ENCODE measurements around the gene CACNB2.

Gene CACNB2

DNA sequence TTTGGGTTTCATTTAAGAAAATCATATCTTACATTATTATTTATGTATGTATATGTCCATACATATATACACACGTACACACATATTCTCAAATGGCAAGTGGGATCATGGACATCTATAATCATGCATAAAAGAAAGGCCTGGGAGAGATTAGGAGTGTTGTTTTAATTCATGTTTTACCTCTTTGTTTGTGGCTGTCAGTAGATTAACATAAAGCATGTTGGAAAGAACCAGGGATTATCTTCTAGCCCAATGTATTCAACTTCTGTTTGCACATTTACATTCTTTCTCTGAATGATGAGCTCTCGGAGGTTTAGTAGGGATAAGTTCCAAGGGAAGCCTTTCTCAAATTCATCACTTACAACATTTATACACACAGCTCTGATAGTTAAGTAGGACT, 319.8 kb downstream of the CACNB2 start:
- H3K4me3 ChIP-seq (ENCODE audit: low read length), result no peak overlapping the region

DNA sequence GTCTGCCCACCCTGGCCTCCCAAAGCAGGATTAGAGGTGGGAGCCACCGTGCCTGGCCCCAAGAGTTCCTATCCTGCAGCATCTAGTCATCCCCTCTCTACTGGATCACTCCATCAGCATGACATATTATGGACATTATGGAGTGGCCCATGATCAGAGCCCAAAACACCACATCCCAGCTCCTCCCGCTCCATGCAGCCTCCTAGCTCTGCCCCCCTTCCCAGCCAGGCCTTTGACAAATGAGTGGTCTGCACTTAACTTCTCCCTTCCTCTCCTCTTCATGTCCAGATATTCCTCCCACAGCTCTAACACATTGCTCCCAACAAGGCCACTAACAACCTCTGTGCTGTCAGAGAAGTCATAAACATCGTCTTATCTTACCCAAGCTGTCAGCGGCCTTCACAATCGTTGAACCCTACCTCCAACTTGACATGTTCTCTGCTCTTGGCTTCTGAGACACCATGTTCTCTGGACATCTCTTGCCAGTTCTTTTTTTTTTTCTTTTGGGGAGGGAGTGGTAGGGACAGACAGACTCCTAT, 323.5 kb downstream of the CACNB2 start:
- TF ChIP-seq, protein P1, sequence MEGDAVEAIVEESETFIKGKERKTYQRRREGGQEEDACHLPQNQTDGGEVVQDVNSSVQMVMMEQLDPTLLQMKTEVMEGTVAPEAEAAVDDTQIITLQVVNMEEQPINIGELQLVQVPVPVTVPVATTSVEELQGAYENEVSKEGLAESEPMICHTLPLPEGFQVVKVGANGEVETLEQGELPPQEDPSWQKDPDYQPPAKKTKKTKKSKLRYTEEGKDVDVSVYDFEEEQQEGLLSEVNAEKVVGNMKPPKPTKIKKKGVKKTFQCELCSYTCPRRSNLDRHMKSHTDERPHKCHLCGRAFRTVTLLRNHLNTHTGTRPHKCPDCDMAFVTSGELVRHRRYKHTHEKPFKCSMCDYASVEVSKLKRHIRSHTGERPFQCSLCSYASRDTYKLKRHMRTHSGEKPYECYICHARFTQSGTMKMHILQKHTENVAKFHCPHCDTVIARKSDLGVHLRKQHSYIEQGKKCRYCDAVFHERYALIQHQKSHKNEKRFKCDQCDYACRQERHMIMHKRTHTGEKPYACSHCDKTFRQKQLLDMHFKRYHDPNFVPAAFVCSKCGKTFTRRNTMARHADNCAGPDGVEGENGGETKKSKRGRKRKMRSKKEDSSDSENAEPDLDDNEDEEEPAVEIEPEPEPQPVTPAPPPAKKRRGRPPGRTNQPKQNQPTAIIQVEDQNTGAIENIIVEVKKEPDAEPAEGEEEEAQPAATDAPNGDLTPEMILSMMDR (IDR thresholded peaks at IDR 0.05; ENCODE audit: insufficient read depth, low read depth, low read length, missing control alignments), result no peak
- no peak for DNase-seq (ENCODE audit: low read depth)
- H3K4me3 ChIP-seq (ENCODE audit: low read length), result no peak overlapping the region

More for the DNA sequence above, 319.8 kb downstream of the CACNB2 start:
- TF ChIP-seq, protein P1 (IDR thresholded peaks at IDR 0.05; ENCODE audit: insufficient read depth, low read depth, low read length, missing control alignments), result no peak
- no peak for DNase-seq (ENCODE audit: low read depth)

DNA sequence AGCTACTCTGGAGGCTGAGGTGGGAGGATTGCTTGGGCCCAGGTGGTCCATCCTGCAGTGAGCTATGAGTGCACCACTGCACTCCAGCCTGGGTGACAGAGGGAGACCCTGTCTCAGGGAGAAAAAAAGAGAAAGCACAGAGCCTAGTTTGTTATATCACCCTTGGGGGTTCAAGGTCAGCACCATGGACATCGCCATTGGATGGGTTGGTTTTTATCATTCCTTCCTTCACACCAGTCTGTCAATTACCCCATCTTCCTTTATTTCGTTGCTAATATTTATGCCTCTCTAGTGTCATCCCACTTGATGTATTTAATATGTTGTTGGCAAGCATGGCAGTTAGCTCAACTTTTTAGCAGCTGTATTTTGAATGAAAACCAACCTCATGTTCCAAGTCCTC, 328.9 kb downstream of the CACNB2 start:
- no peak overlapping the region for H3K4me3 ChIP-seq (ENCODE audit: low read length)
- DNase-seq (ENCODE audit: low read depth), result no peak
- TF ChIP-seq, protein P1 (IDR thresholded peaks at IDR 0.05; ENCODE audit: insufficient read depth, low read depth, low read length, missing control alignments), result no peak

DNA sequence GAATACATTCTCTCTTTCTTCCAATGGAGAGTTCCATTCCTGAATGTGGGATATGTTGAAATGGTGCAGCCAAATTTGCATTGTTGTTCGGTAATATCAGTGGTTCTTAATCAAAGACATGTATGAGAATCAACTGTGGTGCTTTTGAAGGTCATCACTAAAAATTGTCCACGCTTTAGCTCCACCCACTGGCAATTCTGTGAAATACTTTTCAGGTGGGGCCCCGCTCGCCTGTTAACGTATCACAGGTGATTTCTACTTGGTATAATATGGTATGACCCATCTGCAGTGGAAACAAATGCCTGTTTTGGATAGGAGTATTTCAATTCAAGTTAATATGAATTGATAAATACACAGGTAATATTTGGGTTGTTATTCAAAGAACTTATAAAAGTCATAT, 332.8 kb downstream of the CACNB2 start:
- TF ChIP-seq, protein P1 (IDR thresholded peaks at IDR 0.05; ENCODE audit: insufficient read depth, low read depth, low read length, missing control alignments), result no peak
- no peak for DNase-seq (ENCODE audit: low read depth)
- no peak overlapping the region for H3K4me3 ChIP-seq (ENCODE audit: low read length)

DNA sequence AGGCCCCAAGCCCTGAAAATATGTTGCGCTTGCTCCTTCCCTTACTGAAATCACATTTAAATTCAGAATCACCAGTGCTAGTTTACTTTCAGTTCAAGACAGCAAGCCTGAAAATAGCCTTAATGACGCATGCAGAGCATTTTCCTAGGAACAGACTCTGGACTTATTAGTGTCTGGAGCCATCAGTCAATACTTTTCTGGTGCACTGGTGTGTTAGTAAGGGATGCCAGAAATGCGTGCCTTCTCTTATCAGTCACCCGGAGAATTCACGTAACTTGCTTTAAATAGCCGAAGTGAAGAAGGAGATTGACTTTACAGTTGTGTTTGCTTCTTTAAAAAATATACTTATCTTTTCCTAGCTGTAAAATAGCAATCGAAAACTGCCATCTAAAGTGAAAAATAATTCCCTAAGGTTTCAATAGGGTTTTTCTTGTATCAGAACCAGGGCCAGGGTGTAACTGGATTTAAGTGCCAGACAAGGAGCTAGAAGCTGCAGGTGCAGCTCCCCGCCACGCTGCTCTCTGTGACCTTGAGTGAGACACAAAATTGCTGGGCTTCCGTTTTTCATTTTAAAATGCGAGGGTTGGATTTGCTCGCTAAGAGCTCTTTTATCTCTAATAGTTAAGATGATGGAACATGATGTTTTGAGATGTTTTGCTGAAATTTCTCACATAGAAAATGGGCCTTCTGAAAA, 333.3 kb downstream of the CACNB2 start:
- DNase-seq (ENCODE audit: low read depth), result no peak
- TF ChIP-seq, protein P1 (IDR thresholded peaks at IDR 0.05; ENCODE audit: insufficient read depth, low read depth, low read length, missing control alignments), result no peak
- no peak overlapping the region for H3K4me3 ChIP-seq (ENCODE audit: low read length)

DNA sequence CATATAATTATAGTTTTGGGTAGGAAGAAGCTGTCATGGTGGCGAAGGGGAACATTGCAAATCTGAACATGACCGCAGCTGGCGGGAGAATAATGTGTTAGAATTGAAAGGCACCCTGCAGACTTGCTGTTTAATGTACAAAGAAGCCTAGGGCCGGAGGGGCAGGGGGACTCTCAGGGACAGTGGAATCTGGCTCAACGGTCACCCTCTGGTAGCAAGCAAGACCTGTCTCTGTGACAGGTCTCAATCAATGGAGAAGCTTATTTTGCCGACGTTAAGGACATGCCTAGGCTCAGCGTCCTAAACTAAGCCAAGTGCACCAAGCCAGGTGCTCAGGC, 333.9 kb downstream of the CACNB2 start:
- no peak for DNase-seq (ENCODE audit: low read depth)
- TF ChIP-seq, protein P1 (IDR thresholded peaks at IDR 0.05; ENCODE audit: insufficient read depth, low read depth, low read length, missing control alignments), result no peak
- no peak overlapping the region for H3K4me3 ChIP-seq (ENCODE audit: low read length)

Data from epithelial cell of esophagus (primary cell).